Activated CD4-positive, alpha-beta T cell treated with anti-CD3 and anti-CD28 coated beads, Interleukin-2, amount 50 U/mL, for 24 hours (primary cell): Measurements from ENCODE around the gene FAIM2.

Experiments used
- DNase-seq, 2 donors: peaks; one replicate each; pipeline ENCODE4 v3.0.0-alpha.2; 2020; ENCODE audit warnings: low read depth in 1 of 2, low spot score in 1 of 2

The FAIM2 gene

DNA sequence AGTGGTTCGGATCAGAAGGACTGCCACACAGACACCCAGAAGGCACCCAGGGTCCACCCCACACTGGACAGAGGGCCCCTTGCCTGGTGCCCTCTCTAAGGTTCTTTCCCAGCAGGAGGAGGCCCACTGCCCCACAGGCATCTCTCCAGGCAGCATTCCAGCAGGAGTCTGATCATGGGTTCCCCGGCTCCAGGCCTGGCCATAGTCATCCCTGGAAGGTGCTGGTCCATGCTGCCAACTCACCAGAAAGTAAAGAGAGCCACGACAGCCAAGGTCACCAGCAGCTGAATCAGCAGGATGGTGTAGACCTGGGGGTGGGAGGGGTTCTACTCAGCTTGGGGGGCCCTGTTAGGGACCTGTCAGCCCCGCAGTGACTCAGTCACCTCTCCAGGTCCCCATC, 6.4 kb downstream of the FAIM2 start:
- no peak for DNase-seq

DNA sequence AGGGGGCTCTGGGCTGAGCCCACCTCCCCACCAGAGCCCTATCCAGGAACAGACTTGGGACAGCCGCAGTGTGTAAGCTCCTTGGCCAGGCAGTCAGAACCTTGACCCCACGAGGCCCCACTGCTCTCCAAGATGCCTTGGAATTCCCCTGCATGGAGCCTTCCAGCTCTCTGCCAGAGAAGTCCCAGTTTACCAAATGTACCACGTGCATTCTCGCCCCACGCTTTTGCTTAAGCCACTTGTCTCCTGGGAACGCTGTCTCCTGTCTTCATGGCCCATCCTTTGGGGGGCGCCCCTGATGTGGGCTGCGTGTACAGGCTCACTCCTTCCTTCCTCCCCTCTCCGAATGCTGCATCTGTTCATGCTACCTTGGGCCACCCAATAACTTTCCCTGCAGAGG, 7.9 kb downstream of the FAIM2 start:
- no peak for DNase-seq

DNA sequence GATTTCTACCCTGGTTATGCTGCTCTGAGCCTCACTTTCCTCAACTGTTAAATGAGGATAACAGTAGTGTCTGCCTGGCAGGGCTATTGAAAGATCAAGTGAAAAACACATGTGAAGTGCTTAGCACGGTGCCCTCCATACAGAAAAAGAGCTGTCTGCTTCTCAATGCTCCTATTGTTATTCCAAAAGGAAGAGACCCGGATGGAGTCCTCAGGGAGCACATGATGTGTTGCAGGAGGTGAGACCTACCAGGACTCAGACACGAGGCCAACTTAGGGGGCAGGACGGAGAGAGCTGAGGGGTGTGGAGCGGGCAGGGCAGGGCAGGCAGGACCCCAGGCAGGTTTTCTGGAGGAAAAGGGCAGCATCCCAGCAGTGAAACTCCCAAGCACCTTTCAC, 8.9 kb downstream of the FAIM2 start:
- no peak for DNase-seq

DNA sequence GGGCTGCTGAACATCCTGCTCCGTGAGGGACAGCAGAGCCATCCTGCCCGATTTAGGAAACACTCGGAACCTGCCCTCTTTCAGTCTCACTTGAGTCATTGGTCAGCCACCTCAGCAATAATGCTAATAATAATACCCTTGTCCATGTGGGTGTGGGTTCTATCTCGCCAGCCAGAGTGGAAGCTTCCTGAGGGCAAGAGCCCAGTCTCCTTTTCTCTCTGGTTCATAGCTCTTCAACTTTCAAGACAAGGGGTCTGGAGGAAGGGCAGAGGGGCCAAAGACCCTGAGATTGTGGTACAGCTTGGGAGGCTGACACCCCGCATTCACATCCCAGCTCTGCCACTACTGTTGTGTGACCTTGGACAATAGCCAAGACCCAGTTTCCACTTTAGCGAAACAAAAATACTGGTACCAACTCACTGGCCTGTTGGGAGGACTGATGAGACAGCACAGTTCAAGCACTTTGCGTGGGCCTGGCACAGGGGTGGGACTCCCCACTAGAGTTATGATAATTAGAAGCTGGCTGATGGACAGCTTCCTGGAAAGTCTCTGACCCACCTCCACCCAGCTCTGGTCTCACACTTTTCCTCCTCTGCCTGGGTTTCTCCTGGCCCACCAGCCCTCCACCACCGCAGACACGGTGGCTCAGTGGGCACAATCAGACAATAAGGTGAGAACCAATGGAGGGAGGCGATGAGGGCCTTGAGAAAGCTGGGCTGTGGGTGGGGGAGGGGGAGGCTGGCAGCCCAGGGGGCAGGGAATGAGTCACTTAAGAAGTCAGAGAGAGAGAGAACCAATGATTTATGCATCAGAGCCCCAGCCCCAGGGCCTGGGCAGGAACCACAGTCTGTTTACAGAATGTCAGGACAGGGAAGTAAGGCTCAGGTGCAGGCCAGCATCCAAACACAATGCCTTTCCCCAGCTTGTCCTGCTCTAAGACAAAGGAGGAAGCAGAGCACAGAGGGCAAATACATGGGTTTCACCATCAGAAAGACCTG, 9.6 kb downstream of the FAIM2 start:
- DNase-seq, result no peak

DNA sequence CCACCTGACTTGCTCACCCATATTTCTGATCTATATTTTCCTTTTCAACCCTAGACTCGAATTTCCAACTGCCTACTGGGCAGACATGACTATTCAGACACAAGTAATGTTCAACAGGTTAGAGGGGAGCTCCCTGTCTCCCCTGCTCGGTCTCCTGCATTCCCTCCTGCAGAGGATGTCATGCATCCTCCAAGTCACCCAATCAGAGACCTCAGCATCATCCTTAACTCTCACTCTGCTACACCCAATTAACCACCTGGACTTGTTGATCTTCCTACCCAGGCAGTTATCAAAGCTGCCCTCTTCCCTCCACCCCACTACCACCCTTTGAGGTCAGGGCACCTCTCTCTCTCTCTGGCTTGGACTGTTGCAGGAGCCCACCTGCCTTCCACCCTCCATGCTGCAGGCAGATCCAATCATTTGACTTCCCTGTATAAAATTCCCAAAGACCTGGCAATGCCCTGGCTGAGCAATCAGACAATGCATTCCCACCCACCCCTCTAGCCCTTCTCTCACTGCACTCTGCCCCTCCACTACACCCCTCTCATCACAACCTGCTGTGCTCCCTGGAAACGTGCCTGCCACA, 10.9 kb downstream of the FAIM2 start:
- DNase-seq, result no peak

DNA sequence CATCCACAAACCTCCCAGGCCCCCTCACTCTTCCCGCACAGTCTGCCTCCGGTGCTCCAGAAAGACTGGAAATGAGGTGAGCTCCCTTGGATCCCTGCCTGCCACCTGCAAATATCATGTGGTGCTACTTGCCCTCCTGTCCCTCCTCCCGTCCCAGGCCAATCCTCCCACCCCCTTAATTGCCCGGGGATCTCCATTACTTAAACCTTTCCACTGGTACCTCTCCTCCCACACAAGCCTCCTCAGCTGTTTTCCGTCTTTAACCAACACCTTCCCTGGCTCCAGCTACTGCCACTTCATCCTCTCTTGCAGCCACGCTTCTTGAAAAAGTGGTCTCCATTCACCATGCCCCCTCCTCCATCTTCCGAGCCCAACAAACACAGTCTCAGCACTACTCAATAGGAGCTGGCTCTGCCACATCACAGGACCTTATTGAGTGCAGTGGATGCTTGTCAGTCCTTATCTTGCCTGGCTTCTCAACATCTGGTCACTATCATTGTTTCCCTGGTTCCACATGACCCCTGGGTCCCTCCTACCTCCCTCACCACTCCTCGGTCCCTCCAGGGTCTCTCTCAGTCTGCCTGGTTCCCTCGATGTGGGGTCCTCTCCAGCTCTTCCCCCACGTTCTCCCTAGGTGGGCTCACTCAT, 11.5 kb downstream of the FAIM2 start:
- no peak for DNase-seq

DNA sequence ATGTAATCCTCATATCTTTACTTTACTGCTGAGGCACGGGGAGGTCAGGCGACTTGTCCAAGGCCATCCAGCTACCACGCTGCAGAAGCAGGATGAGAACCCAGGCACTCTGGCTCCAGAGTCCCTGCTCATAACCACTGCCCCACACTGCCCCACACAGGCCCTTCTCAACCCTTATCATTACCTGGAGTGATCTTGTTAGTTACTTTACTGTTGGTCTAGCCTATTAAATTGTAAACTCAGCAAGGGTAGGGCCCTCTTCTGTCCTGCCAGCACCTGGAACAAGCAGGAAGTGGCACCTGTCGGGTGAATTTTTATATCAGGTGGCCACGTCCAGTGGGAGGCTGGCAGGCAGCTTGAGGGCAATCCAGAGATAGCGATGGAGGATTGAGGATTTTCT, 12.2 kb downstream of the FAIM2 start:
- no peak for DNase-seq

DNA sequence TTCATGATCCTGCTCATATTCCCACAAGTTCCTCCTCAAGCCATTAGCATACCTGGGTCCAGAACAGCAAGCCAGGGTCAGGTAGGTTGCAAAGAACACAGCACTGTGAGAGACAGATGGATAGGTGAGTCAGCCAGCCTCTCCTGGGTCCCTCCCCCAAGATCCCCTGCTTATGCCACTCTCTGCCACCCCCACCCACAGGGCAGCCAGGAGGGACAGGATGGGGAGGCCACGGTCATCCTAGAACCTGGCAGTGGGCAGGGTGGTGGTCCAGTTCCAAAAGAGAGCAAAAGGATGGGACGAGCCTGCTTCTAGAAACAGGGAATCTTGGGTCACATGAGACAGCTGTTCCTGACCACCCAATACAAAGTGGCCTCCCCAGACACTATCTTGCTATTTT, 12.7 kb downstream of the FAIM2 start:
- DNase-seq, result no peak

DNA sequence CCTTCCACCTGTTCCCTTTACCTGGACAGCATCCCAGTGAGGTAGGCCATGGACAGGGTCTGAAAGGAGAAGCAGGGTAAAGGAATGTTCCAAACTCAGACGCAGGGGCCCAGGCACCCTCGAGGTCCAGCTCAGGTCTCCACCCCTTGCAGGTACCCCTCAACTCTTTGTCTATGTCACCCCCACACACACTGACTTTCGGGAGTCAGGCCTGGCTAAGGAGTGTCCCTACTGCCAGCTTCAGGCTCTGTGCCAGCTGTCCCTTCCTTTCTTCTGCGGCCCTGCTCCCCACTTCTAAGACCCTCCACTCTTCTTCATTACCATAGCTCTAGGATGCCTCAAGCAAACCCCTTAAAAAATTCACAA, 13.6 kb downstream of the FAIM2 start:
- no peak for DNase-seq

DNA sequence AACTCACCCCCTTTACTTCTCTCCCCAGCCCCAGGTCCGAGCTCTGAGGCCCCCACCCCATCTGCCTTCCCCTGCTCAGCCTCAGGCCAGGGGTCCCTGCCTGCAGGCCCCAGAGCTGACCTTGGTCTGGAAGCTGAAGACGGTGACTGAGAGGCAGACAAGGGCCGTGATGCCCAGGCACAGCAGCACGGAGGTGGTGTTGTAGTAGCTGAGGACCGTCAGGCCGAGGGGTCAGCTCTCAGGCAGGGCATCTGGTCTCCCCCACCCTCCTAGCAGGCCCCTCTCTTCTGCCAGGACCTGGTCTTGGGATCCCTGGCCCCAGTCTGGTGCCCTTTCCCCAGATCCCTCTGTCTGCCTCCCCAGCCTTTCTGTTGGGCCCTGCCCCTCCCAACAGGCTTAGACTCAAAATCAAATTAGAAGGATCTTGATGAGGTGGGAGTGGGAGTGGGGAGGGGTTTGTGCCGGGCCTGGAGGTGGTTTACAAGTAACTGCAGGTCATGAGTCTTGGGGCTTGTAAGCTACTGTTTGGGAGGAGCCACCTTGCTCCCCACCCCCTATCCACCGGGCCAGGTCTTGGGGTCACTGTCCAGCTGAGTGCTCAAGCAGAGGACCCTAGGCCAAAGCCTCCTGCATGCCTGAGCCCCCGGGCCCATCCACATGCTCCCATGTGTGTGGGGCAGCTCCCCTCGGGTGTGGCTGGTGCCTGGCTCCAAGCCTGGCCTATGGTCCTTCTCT, 14.2 kb downstream of the FAIM2 start:
- DNase-seq, result no peak

DNA sequence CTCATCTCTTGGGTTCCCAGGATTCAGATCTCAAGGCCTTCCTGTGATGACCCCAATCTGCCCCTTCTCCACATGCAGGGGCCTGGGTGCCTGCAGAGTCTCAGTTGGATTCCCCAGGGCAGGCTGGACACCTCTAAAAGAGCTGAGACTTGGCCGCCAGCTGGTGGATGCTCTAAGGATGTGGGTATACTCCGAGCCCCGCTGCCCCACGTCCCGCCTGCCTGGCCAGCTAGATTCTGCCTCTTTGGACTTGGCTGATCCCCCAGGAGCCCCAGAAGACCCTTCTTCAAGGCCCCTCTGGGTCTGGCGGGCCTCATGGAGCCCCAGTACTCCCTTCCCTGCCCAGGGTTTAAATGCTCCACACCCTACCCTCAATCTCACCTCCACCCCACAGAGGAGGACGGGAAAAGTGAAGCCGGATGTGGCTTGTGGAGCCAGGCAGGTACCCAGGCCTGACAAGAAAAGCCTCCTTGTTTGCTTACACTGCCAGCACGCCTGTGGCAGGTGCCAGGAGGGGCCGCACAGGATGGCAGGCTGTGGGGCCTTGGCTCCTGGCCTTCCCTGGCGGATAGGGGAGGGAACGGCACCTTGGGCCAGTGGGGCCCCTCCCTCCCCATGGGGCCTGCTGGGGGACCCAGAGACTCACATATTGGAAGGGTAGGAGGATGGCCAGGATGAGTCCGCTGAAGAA, 15.1 kb downstream of the FAIM2 start:
- DNase-seq, result no peak

DNA sequence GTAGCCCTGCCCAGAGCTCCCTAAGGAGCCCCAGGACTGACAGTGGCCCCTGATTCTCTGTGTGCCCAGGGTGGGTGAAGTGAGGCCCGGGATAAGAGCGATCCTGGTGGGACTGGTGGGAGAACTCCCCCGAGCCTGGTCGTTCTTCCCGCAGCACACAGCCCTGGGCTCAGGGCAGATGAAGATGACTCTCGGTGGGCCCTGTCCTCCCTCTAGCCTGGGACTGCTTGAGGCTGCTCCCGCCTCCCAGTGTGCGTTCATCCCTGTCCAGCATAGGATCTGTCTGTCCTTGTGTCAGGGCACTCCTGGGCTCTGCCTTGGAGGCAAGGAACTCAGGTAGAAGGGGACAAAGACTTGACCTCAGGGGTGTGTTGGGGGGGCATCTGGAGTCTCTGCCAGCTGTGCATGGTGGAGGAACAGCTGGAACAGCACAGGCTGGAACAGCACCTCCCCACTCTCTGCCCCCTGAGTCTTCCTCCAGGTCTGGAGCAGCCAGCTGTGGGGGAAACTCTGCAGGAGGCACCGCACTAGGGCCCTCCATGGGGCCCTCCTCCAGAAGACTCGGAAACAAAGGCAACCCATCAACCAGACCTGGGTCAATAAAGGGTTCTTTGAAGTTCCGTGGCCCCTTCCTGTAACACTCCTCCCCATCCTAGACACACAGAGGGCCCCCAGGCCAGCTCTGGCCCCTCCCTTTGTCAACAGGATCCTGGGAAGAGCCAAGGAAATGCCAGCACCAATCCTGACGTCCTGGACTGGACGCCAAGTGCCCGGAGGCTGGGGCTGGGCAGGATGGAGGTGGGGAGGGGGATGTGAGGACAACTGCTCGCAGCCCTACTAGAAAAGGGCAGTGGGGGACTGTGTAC, 15.9 kb downstream of the FAIM2 start:
- DNase-seq, result no peak

DNA sequence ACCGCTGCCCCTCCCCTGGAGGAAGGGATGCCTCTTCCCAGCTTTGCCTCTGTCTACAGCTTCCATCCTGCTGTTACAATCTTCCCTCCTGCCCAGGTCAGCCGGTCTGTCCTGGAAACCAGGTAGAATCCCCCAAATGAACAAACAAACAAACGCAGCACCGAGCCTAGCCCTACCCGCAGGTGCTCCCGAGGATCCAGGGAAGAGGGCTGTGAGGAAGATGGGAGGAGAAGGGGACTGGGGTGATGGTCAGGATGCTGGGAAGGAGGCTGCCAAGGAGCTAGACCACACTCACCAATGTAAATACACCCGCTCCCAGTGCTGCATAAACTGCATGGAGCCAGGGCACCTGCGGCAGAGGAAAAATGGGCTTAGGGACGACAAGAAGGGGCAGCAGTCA, 16.6 kb downstream of the FAIM2 start:
- no peak for DNase-seq

DNA sequence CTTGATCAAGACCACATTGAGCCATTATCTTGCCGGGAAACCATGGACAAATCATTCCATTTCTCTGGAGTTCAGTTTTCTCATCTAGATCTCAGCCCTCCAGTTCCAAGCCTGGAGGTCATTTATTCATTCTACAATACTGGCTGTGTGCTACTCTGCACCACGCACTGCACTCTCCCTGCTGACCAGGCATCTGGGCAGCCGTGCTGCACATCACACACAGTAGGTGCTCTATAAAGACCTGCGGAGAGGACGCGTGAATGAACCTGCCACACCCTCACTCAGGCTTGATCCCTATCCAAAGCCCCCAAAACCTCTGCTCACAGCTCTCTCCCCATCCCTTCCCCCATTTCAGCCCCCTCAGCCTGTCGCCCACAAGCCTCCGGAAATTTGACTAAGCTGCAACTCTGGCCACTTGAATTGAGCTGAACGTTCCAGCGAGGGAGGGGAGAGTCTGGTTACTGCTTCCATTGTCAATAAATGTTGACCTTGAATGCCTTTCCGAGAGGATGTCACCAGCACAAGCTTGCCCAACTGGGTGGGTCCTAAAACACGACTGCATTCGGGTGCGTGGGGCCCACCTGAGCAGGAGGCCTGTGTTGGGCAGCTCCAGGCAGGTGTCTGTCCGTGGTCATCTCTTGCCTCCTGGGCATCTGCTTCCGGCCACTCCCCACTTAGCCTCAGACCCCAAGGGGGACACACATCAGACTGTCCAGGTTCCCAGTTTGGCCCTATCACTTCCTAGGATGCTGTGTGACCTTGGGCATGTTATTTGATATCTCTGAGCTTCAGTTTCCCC, 17.8 kb downstream of the FAIM2 start:
- no peak for DNase-seq

DNA sequence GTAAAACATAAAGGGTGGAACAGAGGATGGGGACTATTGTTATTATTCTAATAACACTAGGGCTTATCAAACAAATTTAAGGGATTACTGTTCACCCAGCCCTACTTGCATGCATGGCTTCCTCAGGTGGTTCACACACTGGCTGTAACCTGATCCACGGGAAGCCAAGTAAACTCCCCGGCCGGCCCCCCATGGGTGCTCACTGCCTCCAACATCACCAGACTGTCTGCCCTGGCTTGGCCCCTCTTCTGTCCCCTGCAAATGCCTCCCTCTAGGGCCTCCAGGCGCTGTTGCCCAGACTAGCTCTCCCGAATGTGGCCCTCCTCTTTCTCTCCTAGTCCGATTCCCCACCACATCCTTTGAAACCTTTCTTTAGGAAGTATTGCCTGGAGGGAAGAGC, 18.6 kb downstream of the FAIM2 start:
- no peak for DNase-seq

DNA sequence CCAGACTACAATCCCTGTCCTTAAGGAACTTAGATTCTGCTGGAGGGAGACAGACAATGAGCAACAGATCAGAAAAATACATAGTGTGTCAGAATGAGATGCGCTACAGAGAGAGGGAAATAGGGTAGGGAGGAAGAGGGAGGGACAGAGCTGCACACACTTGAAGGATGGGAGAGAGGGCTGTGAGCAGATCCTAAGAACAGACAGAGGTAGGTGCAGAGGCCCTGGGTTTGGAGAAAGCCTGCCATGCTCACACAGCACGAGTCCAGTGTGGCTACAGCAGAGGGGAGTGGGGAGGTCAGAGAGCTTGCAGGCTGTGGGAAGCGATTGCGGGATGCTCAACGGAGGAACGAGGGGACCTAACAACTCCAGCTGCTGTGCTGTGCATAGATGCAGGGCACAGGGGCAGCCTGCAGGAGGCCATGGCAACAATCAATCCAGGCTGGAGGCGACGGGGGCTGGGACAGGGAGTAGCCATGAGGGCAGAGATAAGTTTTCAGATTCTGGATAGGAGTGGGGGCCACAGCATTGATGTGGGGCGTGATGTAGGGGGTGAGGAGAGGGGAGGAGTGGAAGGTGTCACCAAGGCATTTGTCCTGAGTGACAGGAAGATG, 20.7 kb downstream of the FAIM2 start:
- DNase-seq, result no peak

DNA sequence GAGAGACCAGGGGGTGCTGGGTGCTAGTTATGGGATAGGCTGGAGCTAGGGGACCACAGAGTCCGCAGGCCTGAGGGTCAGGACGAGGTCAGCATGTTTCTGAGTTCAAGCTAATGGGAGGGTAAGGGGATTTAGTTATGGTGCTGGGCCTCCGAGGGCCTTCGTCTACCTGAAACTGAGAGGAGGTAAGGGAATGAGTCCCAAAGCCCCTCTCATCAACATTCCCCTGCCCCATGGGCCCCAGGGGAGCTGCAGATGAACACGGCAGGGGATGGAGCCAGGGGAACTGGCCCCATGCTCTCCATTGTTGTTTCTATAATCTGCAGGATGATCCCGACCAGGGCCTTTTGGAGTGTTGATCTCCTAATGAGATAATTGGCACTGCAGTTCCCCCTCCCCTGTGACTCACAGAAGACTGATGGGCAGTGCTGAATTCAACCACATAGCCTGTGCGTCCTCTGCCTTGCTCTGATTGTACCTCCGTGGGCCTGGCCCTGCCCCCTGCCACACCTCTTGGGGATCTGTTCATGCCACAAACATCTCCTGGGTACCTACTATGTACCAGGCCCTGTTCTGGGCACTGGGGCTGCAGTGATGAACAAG, 21.4 kb downstream of the FAIM2 start:
- DNase-seq, result no peak
